Right lobe of liver (tissue), 4 donors: ENCODE results near the gene NAPG.

Experiments
- POLR2A ChIP-seq: fragments of 450-650 bp; IDR thresholded peaks from one replicate; pipeline ENCODE4 v1.6.1; 2017; ENCODE audit warnings: antibody characterized with exemption, mild to moderate bottlenecking
- TF ChIP-seq, protein P1 (sequence below), 4 donors: fragments of 200-600 bp in 3 of 4; fragments of 450-650 bp in 1 of 4; IDR thresholded peaks; one replicate each; pipeline versions ENCODE4 v1.5.1 to v1.8.0; 2016 to 2022; ENCODE audit warnings: antibody characterized with exemption in 4 of 4, mild to moderate bottlenecking in 2 of 4
- donor health status: DM: no; HTN: no; CAD: no.
- donor health status: DM: no; HTN: no; CAD: no.
- donor health status: DM: no; HTN: yes; CAD: no.

DNA sequence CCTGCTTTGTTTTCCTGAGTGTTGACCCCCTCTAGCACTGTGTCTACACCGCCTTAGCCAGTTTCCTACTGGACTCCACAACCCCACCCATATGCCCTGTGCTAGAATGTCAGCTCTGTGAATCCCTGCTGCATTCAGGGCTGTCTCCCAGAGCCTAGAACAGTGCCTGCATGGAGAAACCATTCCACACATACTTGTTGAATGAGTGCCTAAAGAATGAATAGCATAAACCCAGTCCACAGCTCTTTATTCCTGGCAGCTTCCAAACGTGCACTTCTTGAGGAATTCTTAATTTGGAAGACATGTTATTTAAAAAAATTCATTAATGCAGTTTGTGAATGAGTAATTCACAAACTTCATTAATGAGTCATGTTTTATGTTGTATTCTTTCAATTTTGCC, 6.5 kb upstream of the NAPG start:
- TF ChIP-seq, protein P1, sequence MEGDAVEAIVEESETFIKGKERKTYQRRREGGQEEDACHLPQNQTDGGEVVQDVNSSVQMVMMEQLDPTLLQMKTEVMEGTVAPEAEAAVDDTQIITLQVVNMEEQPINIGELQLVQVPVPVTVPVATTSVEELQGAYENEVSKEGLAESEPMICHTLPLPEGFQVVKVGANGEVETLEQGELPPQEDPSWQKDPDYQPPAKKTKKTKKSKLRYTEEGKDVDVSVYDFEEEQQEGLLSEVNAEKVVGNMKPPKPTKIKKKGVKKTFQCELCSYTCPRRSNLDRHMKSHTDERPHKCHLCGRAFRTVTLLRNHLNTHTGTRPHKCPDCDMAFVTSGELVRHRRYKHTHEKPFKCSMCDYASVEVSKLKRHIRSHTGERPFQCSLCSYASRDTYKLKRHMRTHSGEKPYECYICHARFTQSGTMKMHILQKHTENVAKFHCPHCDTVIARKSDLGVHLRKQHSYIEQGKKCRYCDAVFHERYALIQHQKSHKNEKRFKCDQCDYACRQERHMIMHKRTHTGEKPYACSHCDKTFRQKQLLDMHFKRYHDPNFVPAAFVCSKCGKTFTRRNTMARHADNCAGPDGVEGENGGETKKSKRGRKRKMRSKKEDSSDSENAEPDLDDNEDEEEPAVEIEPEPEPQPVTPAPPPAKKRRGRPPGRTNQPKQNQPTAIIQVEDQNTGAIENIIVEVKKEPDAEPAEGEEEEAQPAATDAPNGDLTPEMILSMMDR (IDR thresholded peaks at IDR 0.05): no peak
- no peak for TF ChIP-seq POLR2A
